Body of pancreas (tissue), 4 donors: Measurements from ENCODE around the gene KIF6. TPM values are rescaled to one million over a fixed set of nuclear protein-coding genes. Genes with fewer than 3 reads are reported as not detected.

Experiments
- ATAC-seq: fragments of 150-250 bp; one replicate; pipeline ENCODE4 v1.9.1; 2016
- DNase-seq, 4 donors: peaks; one replicate each; pipeline ENCODE4 v3.0.0-alpha.2; 2019
- H3K27ac ChIP-seq, 4 donors: fragments of 200-600 bp; sonication (generic); 1 replicate in 3 of 4; 2 replicates in 1 of 4; pipeline versions ENCODE4 v1.5.1 to v1.6.1; 2016 to 2019; ENCODE audit warnings: mild to moderate bottlenecking in 1 of 4, mixed read lengths in 1 of 4, moderate library complexity in 1 of 4
- H3K27me3 ChIP-seq, 2 donors: fragments of 200-600 bp; sonication (generic); one replicate each; pipeline ENCODE4 v1.6.0; 2016; ENCODE audit warnings: mild to moderate bottlenecking in 1 of 2
- H3K36me3 ChIP-seq, 2 donors: fragments of 200-600 bp; sonication (generic); replicated peaks in 1 of 2; 2 replicates each; pipeline ENCODE4 v1.5.1; 2016; ENCODE audit warnings: low read depth in 2 of 2; ENCODE audit not compliant: insufficient read depth in 1 of 2
- H3K4me1 ChIP-seq: fragments of 200-600 bp; sonication (generic); one replicate; pipeline ENCODE4 v1.6.0; 2016
- H3K4me3 ChIP-seq, 2 donors: fragments of 200-600 bp; sonication (generic); 1 replicate in 1 of 2; 2 replicates in 1 of 2; pipeline ENCODE4 v1.5.1; 2016 to 2019
- H3K9me3 ChIP-seq, 3 donors: fragments of 200-600 bp; sonication (generic); 1 replicate in 2 of 3; 2 replicates in 1 of 3; pipeline ENCODE4 v1.5.1; 2016
- CTCF ChIP-seq, 7 experiments: fragments of 450-650 bp in 4 of 7; fragments of 200-600 bp in 3 of 7; sonication (generic) in 3 of 7; IDR thresholded peaks; one replicate each; pipeline ENCODE4 v1.5.1; 2016 to 2019; ENCODE audit warnings: antibody characterized with exemption in 7 of 7
- POLR2A ChIP-seq, 3 donors: fragments of 450-650 bp; IDR thresholded peaks; one replicate each; pipeline ENCODE4 v1.6.1; 2016; ENCODE audit warnings: antibody characterized with exemption in 3 of 3, mild to moderate bottlenecking in 2 of 3
- WGBS, 2 donors: methylation state at CpG; one replicate each; pipeline ENCODE4 v1.1.5; 2017; 5-methylcytosine and 5-hydroxymethylcytosine counted together
- intact Hi-C: fragments of 100-400 bp; cut with DNase I; formaldehyde crosslinking; loops from one replicate; pipeline ENCODE4 v1.15.1; 2023
- total RNA-seq, 2 donors: library from RNA; depleted of rRNA; stranded (reverse); fragments of >200 nt; gene quantifications; one replicate each; pipeline ENCODE4 v1.1.0, GENCODE V29; 2016

KIF6 gene
- total RNA-seq, 2 donors from 2014 or later = not detected

DNA sequence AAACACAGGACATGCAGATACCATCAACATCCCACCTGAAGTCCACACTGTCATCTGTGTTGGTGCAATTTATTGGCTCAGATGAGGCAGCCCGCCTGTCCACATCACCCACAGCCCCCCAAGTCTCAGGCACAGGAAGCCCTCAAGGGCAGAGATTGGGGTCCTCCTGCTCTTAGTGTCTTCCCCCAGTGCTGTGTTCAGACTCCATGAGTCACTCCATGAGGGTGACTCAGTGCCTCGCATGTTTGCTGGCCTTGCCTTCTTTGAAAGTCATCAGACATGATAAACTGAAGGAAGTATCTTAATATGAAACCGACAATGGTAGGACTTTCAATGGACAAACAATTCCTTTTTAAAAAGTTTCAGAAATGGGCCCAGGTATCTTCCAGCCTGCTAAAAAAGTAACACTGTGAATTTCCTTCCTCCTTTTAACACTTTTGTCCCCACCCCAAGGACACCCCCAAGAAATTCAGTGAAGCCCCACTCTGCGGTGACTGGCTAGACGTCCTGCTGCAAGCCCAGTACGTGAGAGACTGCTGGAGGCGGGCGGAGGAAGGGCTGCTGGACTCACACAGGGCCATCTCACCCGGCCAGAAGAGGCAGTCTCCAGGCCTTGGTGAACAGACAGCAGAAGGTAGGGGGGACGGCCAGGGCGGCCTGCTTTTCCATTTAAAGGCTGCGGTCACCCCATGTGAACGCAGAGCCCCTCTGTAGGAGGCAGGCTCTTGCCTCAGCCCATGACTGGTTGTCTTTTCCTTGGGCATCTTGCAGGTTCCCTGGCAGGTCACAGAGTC, 359.7 kb downstream of the KIF6 start:
- no peaks in the 10 kb centered on the region for H3K27me3 ChIP-seq
- whole genome bisulfite sequencing, 2 donors = 86 to 89% methylated on average over 12 to 13 of the region's 13 CpGs
- H3K4me1 ChIP-seq = peaks cover 6% of the 10 kb centered on the region
- intact Hi-C loops = loop anchor here (5.0 kb wide), 1 partner anchor 527 kb away; no protein-coding TSS in a partner anchor
- no peak overlapping the region for H3K4me3 ChIP-seq
- no peaks in the 10 kb centered on the region for H3K36me3 ChIP-seq
- H3K9me3 ChIP-seq = no peaks in the 10 kb centered on the region
- DNase-seq (no peak), ATAC-seq (no peak)
- H3K27ac ChIP-seq = no peak overlapping the region
- TF ChIP-seq POLR2A (IDR thresholded peaks at IDR 0.05) = no peak
- TF ChIP-seq CTCF (IDR thresholded peaks at IDR 0.05) = no peak

- ATAC-seq (no peak), DNase-seq (no peak)
- no peak overlapping the region for H3K27ac ChIP-seq
- H3K9me3 ChIP-seq = no peaks in the 10 kb centered on the region
- 86 to 88% methylated on average over 8 of the region's 8 CpGs for WGBS, 2 donors
- intact Hi-C loops = no loop called here
- H3K27me3 ChIP-seq = no peaks in the 10 kb centered on the region
- H3K36me3 ChIP-seq = no peaks in the 10 kb centered on the region
- peaks cover 6% of the 10 kb centered on the region for H3K4me1 ChIP-seq
- H3K4me3 ChIP-seq = no peak overlapping the region
- no peak for TF ChIP-seq CTCF (IDR thresholded peaks at IDR 0.05)
Observed at GRCh38 chr6:39363280-39363679, 361.9 kb downstream of the KIF6 start.

- TF ChIP-seq CTCF (IDR thresholded peaks at IDR 0.05) = no peak
- no peak for TF ChIP-seq POLR2A (IDR thresholded peaks at IDR 0.05)
- H3K9me3 ChIP-seq = no peaks in the 10 kb centered on the region
- H3K36me3 ChIP-seq = no peaks in the 10 kb centered on the region
- intact Hi-C loops = no loop called here
- H3K4me1 ChIP-seq = peaks cover 6% of the 10 kb centered on the region
- 38% methylated on average over 3 of the region's 3 CpGs for WGBS, 2 donors
- ATAC-seq = no peak
- H3K27ac ChIP-seq = no peak overlapping the region
- H3K27me3 ChIP-seq = no peaks in the 10 kb centered on the region
- H3K4me3 ChIP-seq = no peak overlapping the region
- DNase-seq = no peak
Observed at GRCh38 chr6:39362487-39362865, 362.7 kb downstream of the KIF6 start.

DNA sequence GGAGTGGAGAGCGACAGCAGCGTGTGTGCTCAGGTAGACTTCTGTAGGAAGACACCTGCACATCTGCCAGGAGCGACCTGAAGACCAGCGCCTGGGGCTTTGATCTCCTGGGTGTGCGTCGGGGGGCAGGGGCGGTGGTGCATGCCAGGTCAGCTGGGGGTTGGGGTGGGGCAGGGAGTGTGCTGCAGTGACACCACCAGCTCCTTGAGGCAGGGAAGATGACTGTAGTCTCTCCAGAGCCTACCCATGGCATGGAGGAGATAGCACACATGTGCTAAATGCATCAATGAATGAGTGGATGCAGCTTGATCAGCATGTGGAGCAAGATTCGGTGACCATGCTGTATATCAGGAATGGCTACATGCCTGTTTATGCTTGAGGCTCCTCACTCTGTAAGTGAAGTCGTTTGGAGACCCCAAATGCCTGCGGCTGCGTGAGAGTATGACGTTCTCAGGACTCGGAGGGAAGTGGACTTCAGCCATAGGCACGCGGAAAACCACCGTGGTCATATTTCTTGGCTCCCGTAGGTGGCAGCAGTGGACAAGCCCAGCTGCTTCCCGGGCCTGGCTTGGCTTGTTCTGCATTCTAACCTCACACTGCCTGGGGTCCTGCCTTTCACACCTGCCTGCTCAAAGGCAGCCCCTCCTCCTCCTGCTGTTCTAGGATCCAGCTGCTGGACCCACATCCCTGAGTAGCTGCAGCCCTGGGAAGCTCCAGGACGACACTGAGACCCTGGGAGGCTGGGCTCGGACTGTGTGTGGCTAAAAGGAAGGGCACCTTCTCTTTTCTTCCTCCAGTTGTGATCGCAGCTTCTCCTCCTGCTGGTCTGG, 363.3 kb downstream of the KIF6 start:
- ATAC-seq = peak; percentile 87
- H3K9me3 ChIP-seq = no peaks in the 10 kb centered on the region
- TF ChIP-seq POLR2A (IDR thresholded peaks at IDR 0.05) (no peak), CTCF (IDR thresholded peaks at IDR 0.05) (peak; percentile 56 to 83 (median 77))
- WGBS, 2 donors = 28 to 60% methylated on average over 11 to 21 of the region's 21 CpGs
- no peak overlapping the region for H3K4me3 ChIP-seq
- intact Hi-C loops = no loop called here
- no peaks in the 10 kb centered on the region for H3K27me3 ChIP-seq
- no peak overlapping the region for H3K27ac ChIP-seq
- no peaks in the 10 kb centered on the region for H3K36me3 ChIP-seq
- peaks cover 6% of the 10 kb centered on the region for H3K4me1 ChIP-seq
- DNase-seq = peak; percentile 72 to 79 (median 74)
